ENCODE data around the gene RPS19. TPM values are rescaled to one million over a fixed set of nuclear protein-coding genes. Genes with fewer than 3 reads are reported as not detected.

RPS19 gene
- total RNA-seq, 1 experiment from 2014 or later = 3,152 TPM

DNA sequence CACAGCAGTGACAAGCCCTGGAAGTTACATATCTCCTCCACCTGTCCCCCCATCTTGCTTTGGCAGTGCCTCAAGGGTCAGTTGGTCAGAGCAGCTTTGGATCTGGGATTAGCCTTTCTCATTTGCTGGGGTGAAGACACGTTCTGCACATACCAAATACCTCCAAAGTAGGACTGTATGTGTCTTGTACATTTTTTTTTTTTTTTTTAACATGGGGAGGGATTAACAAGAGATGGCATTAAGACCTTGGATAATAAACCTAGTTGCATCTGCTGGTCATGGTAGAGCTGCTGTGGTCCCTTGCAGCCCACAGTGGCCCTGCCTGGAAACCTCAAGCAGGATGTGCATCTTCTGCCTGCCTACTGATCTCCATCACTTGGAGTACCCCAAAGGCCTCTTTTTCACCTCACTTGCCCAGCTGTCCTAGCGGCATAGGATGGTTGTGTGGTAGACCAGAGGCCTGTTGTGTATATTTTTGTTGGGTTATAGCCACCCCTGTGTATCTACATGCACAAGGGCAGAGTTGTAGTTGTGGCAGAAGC lies 2.5 kb downstream of the RPS19 start:
- H3K27me3 Mint-ChIP-seq (ENCODE audit: low read depth) = peaks cover under 1% of the 10 kb centered on the region; the same call in 1 of the 2 replicates
- H3K4me1 Mint-ChIP-seq = peaks cover 51% of the 10 kb centered on the region
- DNase-seq (ENCODE audit: low spot score) = no peak
- H3K4me3 Mint-ChIP-seq = peak overlapping the region; percentile 94
- ChIA-PET CTCF (interaction anchor here (1.3 kb wide), 1 partner anchor 11 kb away, joined by 3 read pairs; no protein-coding TSS in a partner anchor), POLR2A (interaction anchor here (1.9 kb wide), 1 partner anchor 10 kb away, joined by 7 read pairs; no protein-coding TSS in a partner anchor)
- peak overlapping the region; percentile 92 for H3K27ac Mint-ChIP-seq
- H3K36me3 Mint-ChIP-seq = peaks cover 58% of the 10 kb centered on the region
- TF ChIP-seq KAT7 (CRISPR knock-in tag; IDR thresholded peaks at IDR 0.05; ENCODE audit: borderline replicate concordance) (no peak), CREB1 (CRISPR knock-in tag; IDR thresholded peaks at IDR 0.05) (no peak), ZNF138 (CRISPR knock-in tag; conservative IDR thresholded peaks at IDR 0.05) (no peak), SMAD3 (CRISPR knock-in tag; IDR thresholded peaks at IDR 0.05; ENCODE audit: borderline replicate concordance) (no peak), SOX15 (CRISPR knock-in tag; IDR thresholded peaks at IDR 0.05) (no peak), ZNF416 (CRISPR knock-in tag; IDR thresholded peaks at IDR 0.05) (no peak), ZNF232 (CRISPR knock-in tag; IDR thresholded peaks at IDR 0.05) (no peak), ETV6 (CRISPR knock-in tag; IDR thresholded peaks at IDR 0.05) (no peak), RELA (CRISPR knock-in tag; IDR thresholded peaks at IDR 0.05; ENCODE audit: borderline replicate concordance) (no peak), RORB (CRISPR knock-in tag; IDR thresholded peaks at IDR 0.05) (no peak), CREM (CRISPR knock-in tag; IDR thresholded peaks at IDR 0.05) (no peak), GABPB1 (CRISPR knock-in tag; IDR thresholded peaks at IDR 0.05) (no peak), USF2 (CRISPR knock-in tag; IDR thresholded peaks at IDR 0.05) (no peak), JAZF1 (CRISPR knock-in tag; IDR thresholded peaks at IDR 0.05) (no peak)
- TF ChIP-seq, protein P1, sequence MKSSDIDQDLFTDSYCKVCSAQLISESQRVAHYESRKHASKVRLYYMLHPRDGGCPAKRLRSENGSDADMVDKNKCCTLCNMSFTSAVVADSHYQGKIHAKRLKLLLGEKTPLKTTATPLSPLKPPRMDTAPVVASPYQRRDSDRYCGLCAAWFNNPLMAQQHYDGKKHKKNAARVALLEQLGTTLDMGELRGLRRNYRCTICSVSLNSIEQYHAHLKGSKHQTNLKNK (CRISPR knock-in tag; IDR thresholded peaks at IDR 0.05) = no peak
- TF ChIP-seq, protein P2, sequence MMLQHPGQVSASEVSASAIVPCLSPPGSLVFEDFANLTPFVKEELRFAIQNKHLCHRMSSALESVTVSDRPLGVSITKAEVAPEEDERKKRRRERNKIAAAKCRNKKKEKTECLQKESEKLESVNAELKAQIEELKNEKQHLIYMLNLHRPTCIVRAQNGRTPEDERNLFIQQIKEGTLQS (CRISPR knock-in tag; conservative IDR thresholded peaks at IDR 0.05) = no peak
- TF ChIP-seq, protein P3, sequence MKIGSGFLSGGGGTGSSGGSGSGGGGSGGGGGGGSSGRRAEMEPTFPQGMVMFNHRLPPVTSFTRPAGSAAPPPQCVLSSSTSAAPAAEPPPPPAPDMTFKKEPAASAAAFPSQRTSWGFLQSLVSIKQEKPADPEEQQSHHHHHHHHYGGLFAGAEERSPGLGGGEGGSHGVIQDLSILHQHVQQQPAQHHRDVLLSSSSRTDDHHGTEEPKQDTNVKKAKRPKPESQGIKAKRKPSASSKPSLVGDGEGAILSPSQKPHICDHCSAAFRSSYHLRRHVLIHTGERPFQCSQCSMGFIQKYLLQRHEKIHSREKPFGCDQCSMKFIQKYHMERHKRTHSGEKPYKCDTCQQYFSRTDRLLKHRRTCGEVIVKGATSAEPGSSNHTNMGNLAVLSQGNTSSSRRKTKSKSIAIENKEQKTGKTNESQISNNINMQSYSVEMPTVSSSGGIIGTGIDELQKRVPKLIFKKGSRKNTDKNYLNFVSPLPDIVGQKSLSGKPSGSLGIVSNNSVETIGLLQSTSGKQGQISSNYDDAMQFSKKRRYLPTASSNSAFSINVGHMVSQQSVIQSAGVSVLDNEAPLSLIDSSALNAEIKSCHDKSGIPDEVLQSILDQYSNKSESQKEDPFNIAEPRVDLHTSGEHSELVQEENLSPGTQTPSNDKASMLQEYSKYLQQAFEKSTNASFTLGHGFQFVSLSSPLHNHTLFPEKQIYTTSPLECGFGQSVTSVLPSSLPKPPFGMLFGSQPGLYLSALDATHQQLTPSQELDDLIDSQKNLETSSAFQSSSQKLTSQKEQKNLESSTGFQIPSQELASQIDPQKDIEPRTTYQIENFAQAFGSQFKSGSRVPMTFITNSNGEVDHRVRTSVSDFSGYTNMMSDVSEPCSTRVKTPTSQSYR (CRISPR knock-in tag; IDR thresholded peaks at IDR 0.05) = no peak
- no peak for ATAC-seq
- no peaks in the 10 kb centered on the region for H3K9me3 Mint-ChIP-seq

- Mint-ChIP-seq H3K4me3 (peak overlapping the region; percentile 94), H3K27me3 (ENCODE audit: low read depth) (no peaks in the 10 kb centered on the region), H3K4me1 (peaks cover 57% of the 10 kb centered on the region), H3K9me3 (no peaks in the 10 kb centered on the region), H3K27ac (peak overlapping the region; percentile 93), H3K36me3 (peaks cover 65% of the 10 kb centered on the region)
- TF ChIP-seq FOXP1 (CRISPR knock-in tag; IDR thresholded peaks at IDR 0.05; ENCODE audit: borderline replicate concordance) (no peak), CBFB (CRISPR knock-in tag; IDR thresholded peaks at IDR 0.05; ENCODE audit: low read depth) (no peak), MAX (CRISPR knock-in tag; IDR thresholded peaks at IDR 0.05) (no peak), TEAD4 (CRISPR knock-in tag; IDR thresholded peaks at IDR 0.05) (no peak), FOXK1 (CRISPR knock-in tag; IDR thresholded peaks at IDR 0.05) (no peak)
- ChIA-PET POLR2A (interaction anchor here (1.9 kb wide), 1 partner anchor 9 kb away, joined by 7 read pairs; no protein-coding TSS in a partner anchor), CTCF (interaction anchor here (1.2 to 1.3 kb wide), 2 partner anchors 10 to 70 kb away, joined by 3 read pairs; no protein-coding TSS in a partner anchor)
- DNase-seq (ENCODE audit: low spot score) = no peak
- no peak for ATAC-seq
Observed at GRCh38 chr19:41863209-41863931, 3.3 kb downstream of the RPS19 start.
